Retinal pigment epithelial cell (primary cell): ENCODE measurements around the gene SELENOT.

Experiments
- DNase-seq: peaks from one replicate; pipeline ENCODE4 v3.0.0-alpha.2; 2010; ENCODE audit warnings: low read depth
- H3K4me3 ChIP-seq: 2 replicates; pipeline ENCODE4 v1.5.1; 2011; ENCODE audit warnings: mild to moderate bottlenecking, low read length, control low read depth, moderate library complexity
- TF ChIP-seq, protein P1 (sequence below): conservative IDR thresholded peaks from 2 replicates; pipeline ENCODE4 v1.5.1; 2011; ENCODE audit warnings: low read depth, low read length, control low read depth, inconsistent platforms

The SELENOT gene

DNA sequence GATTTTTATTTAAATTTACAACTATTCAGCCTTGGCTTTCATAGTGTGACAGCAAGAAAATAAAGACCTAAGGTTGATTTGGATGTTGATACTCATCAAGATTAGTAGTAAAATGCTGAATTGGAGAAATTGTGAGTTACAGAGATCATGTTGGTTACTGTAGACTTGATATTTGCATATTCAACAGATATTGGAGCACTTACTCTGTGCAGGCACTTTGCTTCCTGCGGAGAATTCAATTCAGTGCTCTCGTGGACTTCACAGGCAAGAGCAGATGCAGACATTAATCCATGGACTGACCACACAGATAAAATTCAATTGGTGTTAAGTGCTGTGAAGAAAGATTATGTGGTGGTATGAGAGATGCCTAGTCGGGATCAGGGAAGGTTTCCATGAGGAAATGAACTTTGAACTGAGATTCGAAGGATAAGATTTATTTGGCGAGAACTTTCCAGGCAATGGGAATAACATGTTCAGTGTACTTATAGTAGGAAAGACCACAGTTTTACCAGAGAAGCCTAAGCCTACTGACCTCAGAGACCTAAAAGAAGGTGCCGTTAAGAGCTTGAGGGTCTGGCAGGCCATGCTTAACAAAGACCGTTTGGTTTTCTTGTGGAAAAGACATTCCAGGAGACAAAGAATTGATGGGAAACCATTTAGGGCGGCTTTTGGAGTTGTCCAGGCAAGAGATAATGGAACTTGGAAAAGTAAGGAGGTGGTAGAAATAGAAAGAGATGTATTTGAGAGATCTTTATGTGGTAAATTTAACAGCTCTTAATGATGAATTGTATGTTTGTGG lies 4.3 kb downstream of the SELENOT start:
- H3K4me3 ChIP-seq = no peak overlapping the region
- TF ChIP-seq, protein P1, sequence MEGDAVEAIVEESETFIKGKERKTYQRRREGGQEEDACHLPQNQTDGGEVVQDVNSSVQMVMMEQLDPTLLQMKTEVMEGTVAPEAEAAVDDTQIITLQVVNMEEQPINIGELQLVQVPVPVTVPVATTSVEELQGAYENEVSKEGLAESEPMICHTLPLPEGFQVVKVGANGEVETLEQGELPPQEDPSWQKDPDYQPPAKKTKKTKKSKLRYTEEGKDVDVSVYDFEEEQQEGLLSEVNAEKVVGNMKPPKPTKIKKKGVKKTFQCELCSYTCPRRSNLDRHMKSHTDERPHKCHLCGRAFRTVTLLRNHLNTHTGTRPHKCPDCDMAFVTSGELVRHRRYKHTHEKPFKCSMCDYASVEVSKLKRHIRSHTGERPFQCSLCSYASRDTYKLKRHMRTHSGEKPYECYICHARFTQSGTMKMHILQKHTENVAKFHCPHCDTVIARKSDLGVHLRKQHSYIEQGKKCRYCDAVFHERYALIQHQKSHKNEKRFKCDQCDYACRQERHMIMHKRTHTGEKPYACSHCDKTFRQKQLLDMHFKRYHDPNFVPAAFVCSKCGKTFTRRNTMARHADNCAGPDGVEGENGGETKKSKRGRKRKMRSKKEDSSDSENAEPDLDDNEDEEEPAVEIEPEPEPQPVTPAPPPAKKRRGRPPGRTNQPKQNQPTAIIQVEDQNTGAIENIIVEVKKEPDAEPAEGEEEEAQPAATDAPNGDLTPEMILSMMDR = no peak
- DNase-seq = no peak

DNA sequence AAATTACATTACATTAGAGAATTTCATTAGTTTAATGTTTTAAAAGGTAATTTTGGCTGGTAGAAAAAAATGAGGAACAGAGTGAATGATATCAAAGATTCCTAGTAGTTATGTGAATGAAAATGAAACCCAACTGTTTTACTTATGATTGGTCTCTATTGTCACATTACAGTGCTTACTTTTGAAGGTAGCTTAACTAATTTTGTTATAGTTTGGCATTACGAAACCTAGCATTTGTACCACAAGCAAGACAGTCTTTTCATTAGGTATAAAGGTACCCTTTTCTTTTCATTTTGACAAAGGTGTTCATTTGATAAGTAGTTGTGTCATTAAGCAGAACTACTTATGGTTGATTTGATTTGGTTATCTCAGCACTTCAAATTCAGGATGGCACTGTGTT lies 6.9 kb downstream of the SELENOT start:
- TF ChIP-seq, protein P1 = no peak
- DNase-seq = no peak
- H3K4me3 ChIP-seq = no peak overlapping the region

DNA sequence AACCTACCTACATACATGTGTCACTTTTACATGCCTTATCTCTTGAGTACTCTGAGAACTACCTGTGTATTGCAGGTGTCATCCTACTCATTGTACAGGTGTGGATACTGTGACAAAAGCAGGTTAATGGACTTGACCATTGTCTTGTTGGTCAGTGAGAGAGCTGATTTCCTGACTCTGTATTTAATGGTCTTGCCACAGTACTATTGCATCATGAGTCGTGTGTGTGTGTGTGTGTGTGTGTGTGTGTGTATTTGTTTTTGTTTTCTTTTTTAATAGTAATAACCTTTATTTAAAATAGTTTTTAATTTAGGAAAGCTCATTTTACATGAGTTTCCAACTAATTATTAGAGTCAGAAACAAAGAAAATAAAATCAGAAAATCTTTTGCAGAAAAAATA lies 7.7 kb downstream of the SELENOT start:
- H3K4me3 ChIP-seq = no peak overlapping the region
- TF ChIP-seq, protein P1 = no peak
- no peak for DNase-seq

DNA sequence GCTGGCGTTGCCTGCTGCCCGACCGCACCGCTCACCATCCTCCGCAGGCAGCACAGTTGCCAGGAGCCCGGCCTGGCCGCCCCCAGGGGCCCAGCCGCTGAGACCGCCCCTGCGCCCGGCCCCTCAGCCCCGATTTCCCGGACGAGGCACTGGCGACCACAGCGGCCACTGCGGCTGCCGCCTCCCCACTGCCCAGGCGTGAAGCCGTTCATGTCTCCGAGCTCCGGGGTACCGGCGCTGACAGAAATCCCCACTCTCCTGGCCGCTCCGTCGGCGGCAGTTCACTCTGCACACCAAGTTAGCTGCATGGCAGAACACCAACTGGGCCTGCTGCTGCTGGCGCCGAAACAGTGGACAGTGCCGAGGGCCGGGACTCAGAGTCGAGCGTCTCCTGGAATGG lies 8.5 kb downstream of the SELENOT start:
- TF ChIP-seq, protein P1 = no peak
- no peak overlapping the region for H3K4me3 ChIP-seq

DNA sequence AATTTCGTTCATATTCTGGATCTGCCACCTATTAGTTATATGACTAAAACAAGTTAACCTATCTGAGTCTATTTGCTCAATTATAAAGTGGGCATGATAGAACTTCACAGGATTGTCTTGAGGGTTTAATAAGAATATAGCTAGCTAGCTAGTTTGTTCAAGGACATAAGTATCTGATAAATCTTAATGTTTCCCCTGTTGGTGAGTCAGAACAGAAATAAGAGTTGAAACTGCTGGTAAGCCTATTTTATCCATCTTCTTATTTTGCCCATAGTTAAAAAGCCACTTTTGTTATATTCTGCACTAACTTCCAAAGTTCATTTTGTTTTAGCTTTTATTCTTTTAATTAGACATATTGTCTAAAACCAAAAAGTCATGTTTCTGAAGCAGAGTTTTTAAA lies 9.4 kb downstream of the SELENOT start:
- TF ChIP-seq, protein P1 = no peak
- H3K4me3 ChIP-seq = no peak overlapping the region
- DNase-seq = no peak

More for the DNA sequence above, 8.5 kb downstream of the SELENOT start:
- DNase-seq = no peak

DNA sequence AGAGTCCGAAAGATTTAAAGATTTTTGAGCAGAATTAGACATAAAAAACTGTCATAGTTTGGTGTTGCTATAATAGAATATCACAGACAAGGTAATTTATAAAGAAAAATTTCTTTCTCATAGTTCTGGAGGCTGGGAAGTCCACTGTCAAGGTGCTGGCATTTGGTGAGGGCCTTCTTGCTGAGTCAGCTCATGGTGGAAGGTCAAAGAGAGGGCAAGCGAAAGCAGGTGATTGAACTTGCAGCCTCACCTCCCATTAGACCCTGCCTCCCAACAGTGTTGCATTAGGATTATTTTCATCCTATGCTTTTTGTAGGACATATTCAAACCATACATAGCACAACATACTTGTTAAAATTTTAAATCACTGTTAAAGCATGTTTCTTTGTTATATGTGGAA lies 9.9 kb downstream of the SELENOT start:
- H3K4me3 ChIP-seq = no peak overlapping the region
- TF ChIP-seq, protein P1 = no peak
- DNase-seq = no peak

DNA sequence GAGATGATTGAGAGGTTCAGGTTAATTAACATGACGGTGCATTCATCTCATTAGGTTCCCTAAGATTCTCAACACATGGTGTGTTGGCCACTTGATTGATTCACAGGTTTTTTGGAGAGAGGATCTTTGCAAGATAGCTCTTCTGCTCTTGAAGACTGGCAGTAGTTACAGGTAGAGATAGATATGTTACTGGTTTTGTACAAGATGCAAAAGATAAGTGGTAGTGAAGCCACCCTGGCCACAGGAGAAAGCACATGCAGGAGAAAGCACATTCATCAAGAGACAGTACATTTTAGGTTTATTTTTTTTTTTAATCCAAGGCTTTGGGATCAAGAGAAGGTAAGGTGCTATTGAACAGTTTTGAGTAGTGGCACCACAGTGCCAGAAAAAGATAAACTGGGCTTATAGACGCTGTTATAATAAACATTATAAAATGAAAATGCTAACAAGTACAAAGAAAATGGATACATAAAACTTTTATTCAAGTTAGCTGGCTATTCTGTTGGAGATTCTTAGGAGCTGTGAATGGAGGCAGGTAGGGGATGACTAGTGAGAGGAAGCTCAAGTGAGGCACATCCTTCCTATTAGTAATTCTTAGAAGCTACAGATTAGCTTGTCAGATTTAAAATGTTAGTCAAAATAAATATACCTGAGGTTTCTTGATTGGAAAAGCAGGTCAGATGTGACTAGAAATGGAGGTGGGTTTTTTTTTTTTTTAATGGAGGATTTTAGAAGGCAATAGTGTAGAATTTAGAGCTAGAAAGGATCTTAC lies 10.8 kb downstream of the SELENOT start:
- H3K4me3 ChIP-seq = no peak overlapping the region
- TF ChIP-seq, protein P1 = no peak
- DNase-seq = no peak
